ENCODE data around the gene SUPV3L1. TPM values are rescaled to one million over a fixed set of nuclear protein-coding genes. Genes with fewer than 3 reads are reported as not detected.

The SUPV3L1 gene
- total RNA-seq (10 to 100 TPM; 21.8 to 24.6 TPM), polyA plus RNA-seq (10 to 100 TPM; 17.0 to 52.7 TPM)
- long read RNA-seq, donor 1, transcript SUPV3L1-201 (15 exons, 2,484 nt), result major isoform, 7 of 11 reads
- long read RNA-seq, donor 1, partial matches to known transcripts, result 0 of 11 reads
- long read RNA-seq, donor 1, other reads (novel, unspliced or antisense), result 0 of 11 reads
- long read RNA-seq, donor 2, partial matches to known transcripts, result 0 of 3 reads
- long read RNA-seq, donor 2, other reads (novel, unspliced or antisense), result 0 of 3 reads
- long read RNA-seq, donor 3, partial matches to known transcripts, result 0 of 2 reads
- long read RNA-seq, donor 3, other reads (novel, unspliced or antisense), result 0 of 2 reads
- long read RNA-seq, donor 4, partial matches to known transcripts, result 0 of 3 reads
- long read RNA-seq, donor 4, other reads (novel, unspliced or antisense), result 0 of 3 reads
- long read RNA-seq, donor 5, partial matches to known transcripts, result 0 of 5 reads
- long read RNA-seq, donor 5, other reads (novel, unspliced or antisense), result 0 of 5 reads

DNA sequence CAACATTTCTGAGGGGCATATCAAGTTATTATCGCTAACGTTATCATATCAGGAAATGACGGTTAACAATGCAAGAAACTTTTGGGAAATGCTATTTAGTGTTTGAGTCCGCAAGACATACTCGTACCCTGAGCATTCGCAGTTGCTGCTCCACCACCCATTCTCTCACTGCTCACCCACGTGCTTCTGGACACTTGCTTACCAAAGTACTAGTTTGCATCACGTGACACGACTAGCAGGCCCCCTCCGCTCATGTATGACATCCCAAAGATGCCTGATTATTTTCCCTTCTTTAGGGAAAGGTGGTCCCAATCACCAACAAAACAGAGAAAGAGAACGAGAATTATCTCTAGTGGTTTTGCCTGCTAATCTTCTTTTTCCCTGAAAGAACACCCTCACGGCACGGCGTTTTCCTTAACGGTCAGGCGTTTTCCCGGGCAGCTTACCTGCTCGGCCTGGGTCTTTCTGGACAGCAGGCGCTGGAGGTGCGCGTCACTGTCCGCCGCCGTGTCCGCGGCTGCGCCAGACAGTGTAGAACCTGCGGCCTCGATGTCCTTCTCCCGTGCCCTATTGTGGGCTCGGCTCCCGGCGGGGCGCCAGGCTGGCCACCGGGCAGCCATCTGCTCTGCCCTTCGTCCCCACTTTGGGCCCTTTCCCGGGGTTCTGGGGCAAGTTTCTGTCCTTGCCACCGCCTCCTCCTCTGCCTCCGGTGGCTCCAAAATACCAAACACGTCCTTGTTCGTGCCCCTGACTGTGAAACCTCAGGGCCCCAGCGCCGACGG lies at the start of gene SUPV3L1:
SUPV3L1 (plus strand) TSS at position 492 of the 782 bp plus-strand sequence; CDS start at position 550, 58 bp downstream.
- H3K9ac ChIP-seq (ENCODE audit: insufficient read depth in 1 of 2, low read length in 2 of 2), result peak within 1 kb of the TSS; percentile 99
- peak; percentile 98 for ATAC-seq (ENCODE audit: insufficient read depth, low FRiP score)
- H3K27ac ChIP-seq (ENCODE audit: low read depth in 1 of 2, low read length in 1 of 2), result peak within 1 kb of the TSS; percentile 90 to 95
- TF ChIP-seq, protein P1, sequence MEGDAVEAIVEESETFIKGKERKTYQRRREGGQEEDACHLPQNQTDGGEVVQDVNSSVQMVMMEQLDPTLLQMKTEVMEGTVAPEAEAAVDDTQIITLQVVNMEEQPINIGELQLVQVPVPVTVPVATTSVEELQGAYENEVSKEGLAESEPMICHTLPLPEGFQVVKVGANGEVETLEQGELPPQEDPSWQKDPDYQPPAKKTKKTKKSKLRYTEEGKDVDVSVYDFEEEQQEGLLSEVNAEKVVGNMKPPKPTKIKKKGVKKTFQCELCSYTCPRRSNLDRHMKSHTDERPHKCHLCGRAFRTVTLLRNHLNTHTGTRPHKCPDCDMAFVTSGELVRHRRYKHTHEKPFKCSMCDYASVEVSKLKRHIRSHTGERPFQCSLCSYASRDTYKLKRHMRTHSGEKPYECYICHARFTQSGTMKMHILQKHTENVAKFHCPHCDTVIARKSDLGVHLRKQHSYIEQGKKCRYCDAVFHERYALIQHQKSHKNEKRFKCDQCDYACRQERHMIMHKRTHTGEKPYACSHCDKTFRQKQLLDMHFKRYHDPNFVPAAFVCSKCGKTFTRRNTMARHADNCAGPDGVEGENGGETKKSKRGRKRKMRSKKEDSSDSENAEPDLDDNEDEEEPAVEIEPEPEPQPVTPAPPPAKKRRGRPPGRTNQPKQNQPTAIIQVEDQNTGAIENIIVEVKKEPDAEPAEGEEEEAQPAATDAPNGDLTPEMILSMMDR (IDR thresholded peaks at IDR 0.05; ENCODE audit: control extremely low read depth, extremely low read depth), result no peak
- no peaks in the 10 kb centered on the region for H3K27me3 ChIP-seq (ENCODE audit: control insufficient read depth in 3 of 3, insufficient read depth in 3 of 3, low read length in 2 of 3)
- peak; percentile 93 to 98 (median 98) for DNase-seq
- 0 to 1% methylated on average over 44 of the region's 44 CpGs for WGBS, 2 donors
- peak within 1 kb of the TSS; percentile 99 for H3K4me3 ChIP-seq
- H3K36me3 ChIP-seq (ENCODE audit: control insufficient read depth in 4 of 4, insufficient read depth in 4 of 4, low read length in 4 of 4), result peaks cover 0 to 7% (median 2%) of the 10 kb centered on the region in 4 donors
- H3K4me1 ChIP-seq (ENCODE audit: control insufficient read depth in 5 of 5, insufficient read depth in 5 of 5, low read length in 5 of 5), result peaks cover 5 to 15% (median 7%) of the 10 kb centered on the region in 5 donors
- H3K9me3 ChIP-seq (ENCODE audit: control insufficient read depth in 4 of 4, insufficient read depth in 3 of 4, low read length in 3 of 4), result no peaks in the 10 kb centered on the region

DNA sequence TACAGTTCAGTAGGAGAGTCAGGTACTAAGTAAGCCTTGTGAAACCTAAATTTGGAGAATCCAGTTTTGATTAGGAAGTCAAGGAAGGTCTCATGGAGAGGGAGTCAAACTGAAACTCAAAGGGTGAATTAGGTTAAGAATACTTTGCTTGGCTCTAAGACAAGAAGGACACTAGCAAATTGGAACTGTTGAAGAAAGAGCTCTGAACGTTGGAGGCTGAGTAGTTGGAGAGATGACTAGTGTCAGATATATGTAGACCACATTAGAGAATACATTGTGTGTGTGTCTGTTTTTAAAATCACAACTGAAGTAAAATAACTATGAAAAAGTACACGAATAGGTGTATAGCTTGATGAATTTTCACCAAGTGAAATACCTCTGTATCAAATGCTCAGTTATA lies 49.8 kb upstream of the SUPV3L1 start:
- H3K27ac ChIP-seq (ENCODE audit: low read depth in 1 of 2, low read length in 1 of 2), result no peak overlapping the region
- no peaks in the 10 kb centered on the region for H3K27me3 ChIP-seq (ENCODE audit: control insufficient read depth in 3 of 3, insufficient read depth in 3 of 3, low read length in 2 of 3)
- no peak overlapping the region for H3K9ac ChIP-seq (ENCODE audit: insufficient read depth in 1 of 2, low read length in 2 of 2)
- H3K9me3 ChIP-seq (ENCODE audit: control insufficient read depth in 4 of 4, insufficient read depth in 3 of 4, low read length in 3 of 4), result no peaks in the 10 kb centered on the region
- H3K4me3 ChIP-seq, result no peak overlapping the region
- WGBS, 2 donors, result 51 to 66% methylated on average over 2 of the region's 2 CpGs
- ATAC-seq (ENCODE audit: insufficient read depth, low FRiP score), result no peak
- peaks cover 0 to 9% (median 2%) of the 10 kb centered on the region in 4 donors for H3K36me3 ChIP-seq (ENCODE audit: control insufficient read depth in 4 of 4, insufficient read depth in 4 of 4, low read length in 4 of 4)
- no peak for DNase-seq
- H3K4me1 ChIP-seq (ENCODE audit: control insufficient read depth in 5 of 5, insufficient read depth in 5 of 5, low read length in 5 of 5), result peaks cover 3 to 9% (median 4%) of the 10 kb centered on the region in 5 donors
- TF ChIP-seq, protein P1 (IDR thresholded peaks at IDR 0.05; ENCODE audit: control extremely low read depth, extremely low read depth), result no peak

DNA sequence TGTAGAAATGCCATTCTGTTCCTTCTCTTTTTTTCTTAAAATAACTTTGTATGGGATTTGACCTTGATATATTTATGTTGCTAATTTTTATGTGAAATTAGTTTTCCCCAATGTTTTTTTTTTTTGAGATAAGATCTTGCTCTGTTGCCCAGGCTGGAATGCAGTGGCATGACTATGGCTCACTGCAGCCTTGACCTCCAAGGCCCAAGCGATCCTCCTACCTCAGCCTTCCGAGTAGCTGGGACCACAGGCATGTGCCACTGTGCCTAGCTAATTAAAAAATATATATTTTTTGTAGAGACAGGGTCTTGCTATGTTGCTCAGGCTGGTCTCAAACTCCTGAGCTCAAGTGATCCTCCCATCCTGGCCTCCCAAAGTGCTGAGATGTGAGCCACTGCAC lies 40.1 kb upstream of the SUPV3L1 start:
- TF ChIP-seq, protein P1 (IDR thresholded peaks at IDR 0.05; ENCODE audit: control extremely low read depth, extremely low read depth), result no peak
- no peak overlapping the region for H3K9ac ChIP-seq (ENCODE audit: insufficient read depth in 1 of 2, low read length in 2 of 2)
- ATAC-seq (ENCODE audit: insufficient read depth, low FRiP score) (no peak), DNase-seq (no peak)
- H3K27ac ChIP-seq (ENCODE audit: low read depth in 1 of 2, low read length in 1 of 2), result no peak overlapping the region
- peaks cover 0 to 11% (median 7%) of the 10 kb centered on the region in 4 donors for H3K36me3 ChIP-seq (ENCODE audit: control insufficient read depth in 4 of 4, insufficient read depth in 4 of 4, low read length in 4 of 4)
- no peak overlapping the region for H3K4me3 ChIP-seq
- no peaks in the 10 kb centered on the region for H3K27me3 ChIP-seq (ENCODE audit: control insufficient read depth in 3 of 3, insufficient read depth in 3 of 3, low read length in 2 of 3)
- H3K4me1 ChIP-seq (ENCODE audit: control insufficient read depth in 5 of 5, insufficient read depth in 5 of 5, low read length in 5 of 5), result no peaks in the 10 kb centered on the region
- H3K9me3 ChIP-seq (ENCODE audit: control insufficient read depth in 4 of 4, insufficient read depth in 3 of 4, low read length in 3 of 4), result no peaks in the 10 kb centered on the region
- 96 to 98% methylated on average over 2 of the region's 2 CpGs for WGBS, 2 donors
